H9 (cell line): ENCODE measurements around the gene PPP1R14C. TPM values are rescaled to one million over a fixed set of nuclear protein-coding genes. Genes with fewer than 3 reads are reported as not detected.
"Not testable (repeated sequence)": the region's sequence is repeated elsewhere in the genome, so short reads cannot be mapped to it uniquely, and the experiment has no call there.

Experiments
- DNase-seq: peaks from one replicate; pipeline ENCODE4 v3.0.0-alpha.2; 2017
- H2AFZ ChIP-seq: one replicate; pipeline ENCODE4 v1.6.1; 2013; ENCODE audit warnings: mild to moderate bottlenecking, low read length, control low read depth, moderate library complexity
- H2AK5ac ChIP-seq: 2 replicates; pipeline ENCODE4 v1.6.1; 2013; ENCODE audit warnings: low read length, control low read depth, mixed read lengths; ENCODE audit not compliant: insufficient read length
- H2BK120ac ChIP-seq: one replicate; pipeline ENCODE4 v1.6.1; 2013; ENCODE audit warnings: low read depth, mild to moderate bottlenecking, low read length, control low read depth, inconsistent platforms; ENCODE audit not compliant: poor library complexity, severe bottlenecking
- H2BK12ac ChIP-seq: 2 replicates; pipeline ENCODE4 v1.6.1; 2013; ENCODE audit warnings: low read length, control low read depth, mixed read lengths, low read depth; ENCODE audit not compliant: insufficient read length
- H2BK15ac ChIP-seq: 2 replicates; pipeline ENCODE4 v1.6.1; 2013; ENCODE audit warnings: low read depth, low read length, control low read depth
- H2BK20ac ChIP-seq: one replicate; pipeline ENCODE4 v1.6.1; 2013; ENCODE audit warnings: low read depth, mild to moderate bottlenecking, low read length, control low read depth, inconsistent platforms; ENCODE audit not compliant: poor library complexity, severe bottlenecking
- H2BK5ac ChIP-seq: 2 replicates; pipeline ENCODE4 v1.6.1; 2013; ENCODE audit warnings: low read length, control low read depth, mixed read lengths; ENCODE audit not compliant: insufficient read length
- H3K14ac ChIP-seq: 2 replicates; pipeline ENCODE4 v1.6.1; 2013; ENCODE audit warnings: low read length, control low read depth; ENCODE audit not compliant: insufficient read depth
- H3K18ac ChIP-seq: 2 replicates; pipeline ENCODE4 v1.6.1; 2013; ENCODE audit warnings: low read depth, mild to moderate bottlenecking, mixed read lengths, low read length, control low read depth; ENCODE audit not compliant: insufficient read length
- H3K23ac ChIP-seq: 2 replicates; pipeline ENCODE4 v1.6.1; 2013; ENCODE audit warnings: low read length, control low read depth, mixed read lengths, low read depth; ENCODE audit not compliant: insufficient read length
- H3K23me2 ChIP-seq: 2 replicates; pipeline ENCODE4 v1.6.1; 2013; ENCODE audit warnings: low read depth, mild to moderate bottlenecking, mixed read lengths, low read length, control low read depth; ENCODE audit not compliant: insufficient read length, poor library complexity, severe bottlenecking
- H3K27ac ChIP-seq: 2 replicates; pipeline ENCODE4 v1.5.1; 2013; ENCODE audit warnings: low read length, control low read depth, mixed read lengths, low read depth; ENCODE audit not compliant: insufficient read length
- H3K27me3 ChIP-seq: 2 replicates; pipeline ENCODE4 v1.6.1; 2013; ENCODE audit warnings: low read length, control low read depth, inconsistent platforms; ENCODE audit not compliant: insufficient read depth
- H3K4ac ChIP-seq: 2 replicates; pipeline ENCODE4 v1.6.1; 2013; ENCODE audit warnings: low read depth, mild to moderate bottlenecking, control low read depth, inconsistent platforms, low read length, moderate library complexity
- H3K4me1 ChIP-seq: 2 replicates; pipeline ENCODE4 v1.6.1; 2013; ENCODE audit warnings: low read length, control low read depth, inconsistent platforms; ENCODE audit not compliant: insufficient read depth
- H3K4me2 ChIP-seq: 2 replicates; pipeline ENCODE4 v1.6.1; 2013; ENCODE audit warnings: low read length, control low read depth, mixed read lengths; ENCODE audit not compliant: insufficient read length, insufficient read depth
- H3K56ac ChIP-seq: 2 replicates; pipeline ENCODE4 v1.6.1; 2013; ENCODE audit warnings: low read depth, mild to moderate bottlenecking, mixed read lengths, low read length, control low read depth; ENCODE audit not compliant: insufficient read length
- H3K79me1 ChIP-seq: 2 replicates; pipeline ENCODE4 v1.6.1; 2013; ENCODE audit warnings: low read depth, mild to moderate bottlenecking, moderate library complexity, low read length, control low read depth, inconsistent platforms; ENCODE audit not compliant: insufficient read depth, poor library complexity, severe bottlenecking
- H3K79me2 ChIP-seq: 2 replicates; pipeline ENCODE4 v1.6.1; 2013; ENCODE audit warnings: low read length, control low read depth, inconsistent platforms; ENCODE audit not compliant: insufficient read depth
- H3K9ac ChIP-seq: 2 replicates; pipeline ENCODE4 v1.6.1; 2013; ENCODE audit warnings: low read length, control low read depth, mixed read lengths; ENCODE audit not compliant: insufficient read length; ENCODE audit errors: extremely low read depth
- H3K9me3 ChIP-seq: one replicate; pipeline ENCODE4 v1.6.1; 2013; ENCODE audit warnings: low read depth, low read length, inconsistent platforms; ENCODE audit not compliant: control insufficient read depth
- H3T11ph ChIP-seq: one replicate; pipeline ENCODE4 v1.6.1; 2013; ENCODE audit warnings: mild to moderate bottlenecking, low read length, control low read depth, inconsistent platforms
- H4K20me1 ChIP-seq: one replicate; pipeline ENCODE4 v1.6.1; 2013; ENCODE audit not compliant: control insufficient read depth, insufficient read length, insufficient read depth
- H4K5ac ChIP-seq: 2 replicates; pipeline ENCODE4 v1.6.1; 2013; ENCODE audit warnings: low read depth, mild to moderate bottlenecking, mixed read lengths, low read length, control low read depth; ENCODE audit not compliant: insufficient read length
- H4K8ac ChIP-seq: replicated peaks from 2 replicates; pipeline ENCODE4 v1.6.1; 2013; ENCODE audit warnings: low read length, control low read depth, mixed read lengths, low read depth; ENCODE audit not compliant: insufficient read length
- H4K91ac ChIP-seq: 2 replicates; pipeline ENCODE4 v1.6.1; 2013; ENCODE audit warnings: low read depth, mild to moderate bottlenecking, moderate library complexity, mixed read lengths, low read length, control low read depth; ENCODE audit not compliant: insufficient read length
- H3K27ac Mint-ChIP-seq, 3 experiments: 2 replicates in 2 of 3; 3 replicates in 1 of 3; pipeline ENCODE4 v1.8.0; 2020 to 2021; ENCODE audit warnings: mixed read lengths in 3 of 3, mild to moderate bottlenecking in 1 of 3, moderate library complexity in 1 of 3
- H3K27me3 Mint-ChIP-seq: 2 replicates; pipeline ENCODE4 v1.8.0; 2021; ENCODE audit warnings: low read depth, mild to moderate bottlenecking, moderate library complexity, mixed read lengths
- H3K36me3 Mint-ChIP-seq, 3 experiments: 2 replicates in 2 of 3; 3 replicates in 1 of 3; pipeline ENCODE4 v1.8.0; 2020 to 2021; ENCODE audit warnings: low read depth in 3 of 3, mixed read lengths in 3 of 3; ENCODE audit not compliant: insufficient read depth in 1 of 3
- H3K4me1 Mint-ChIP-seq, 2 experiments: 2 replicates each; pipeline ENCODE4 v1.8.0; 2020; ENCODE audit warnings: mixed read lengths in 2 of 2
- H3K4me3 Mint-ChIP-seq, 2 experiments: 2 replicates in 1 of 2; 3 replicates in 1 of 2; pipeline ENCODE4 v1.8.0; 2020 to 2021; ENCODE audit warnings: mild to moderate bottlenecking in 2 of 2, mixed read lengths in 2 of 2, moderate library complexity in 1 of 2
- H3K9me3 Mint-ChIP-seq, 2 experiments: 2 replicates in 1 of 2; 3 replicates in 1 of 2; pipeline ENCODE4 v1.8.0; 2020; ENCODE audit warnings: mild to moderate bottlenecking in 2 of 2, mixed read lengths in 2 of 2, moderate library complexity in 1 of 2
- WGBS: extraction: QIAGEN DNeasy Blood & Tissue Kit; methylation state at CpG from one replicate; pipeline ENCODE4 v1.1.7; 2013; ENCODE audit warnings: missing lambda C conversion rate, low lambda C conversion rate, mixed read lengths; ENCODE audit not compliant: insufficient read length; ENCODE audit errors: extremely low coverage; 5-methylcytosine and 5-hydroxymethylcytosine counted together
- total RNA-seq: library from RNA; stranded (reverse); gene quantifications from 2 replicates; pipeline ENCODE4 v1.2.1, GENCODE V29; 2021
- TF ChIP-seq, protein P1 (sequence below): fragments of 200-600 bp; sonication (generic); conservative IDR thresholded peaks from 3 replicates; pipeline ENCODE4 v1.8.0; 2021; ENCODE audit warnings: antibody characterized with exemption, mild to moderate bottlenecking

PPP1R14C gene
- total RNA-seq, 1 experiment from 2014 or later: 0.37 TPM

DNA sequence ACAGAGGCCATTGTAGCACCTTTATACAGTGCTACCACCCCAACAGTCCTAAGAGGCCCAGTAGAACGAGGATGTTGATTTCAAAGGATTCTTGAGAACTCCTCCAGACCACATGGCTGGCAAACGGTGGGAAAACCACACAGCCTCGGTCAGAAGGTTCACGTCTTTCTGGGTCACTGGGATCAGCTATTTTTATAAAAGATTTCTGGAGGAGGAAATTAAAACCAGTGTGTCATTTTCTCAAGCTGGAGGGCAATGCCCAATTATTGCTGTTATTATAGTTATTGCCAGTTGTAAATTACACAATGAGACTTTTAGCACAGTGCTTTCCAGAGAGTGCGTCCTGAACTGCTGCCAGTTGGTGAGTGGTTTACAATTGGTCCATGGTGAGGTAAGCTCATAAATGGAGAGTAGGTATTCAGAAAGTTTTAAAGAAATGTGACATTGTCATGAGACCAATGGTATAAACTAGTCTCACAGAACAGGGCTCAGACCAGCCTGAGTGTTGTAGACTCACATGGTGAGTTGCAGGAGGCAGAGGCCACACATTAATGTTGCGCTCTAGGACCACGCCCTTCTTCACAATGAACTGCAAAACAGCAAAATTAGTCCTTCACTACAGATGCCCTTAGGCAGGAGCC is 8.4 kb upstream of the PPP1R14C start:
- WGBS: no CpG with 5 or more reads among the region's 7 CpGs
- Histone ChIP-seq H4K20me1 (no peaks in the 10 kb centered on the region), H2BK12ac (no peak overlapping the region), H3K9ac (no peak overlapping the region), H2BK20ac (no peak overlapping the region), H3K27me3 (no peaks in the 10 kb centered on the region), H3K4me1 (no peaks in the 10 kb centered on the region), H3T11ph (no peak overlapping the region), H3K14ac (no peak overlapping the region), H3K79me2 (no peaks in the 10 kb centered on the region), H3K9me3 (no peaks in the 10 kb centered on the region), H3K79me1 (no peaks in the 10 kb centered on the region), H2BK5ac (no peak overlapping the region), H3K27ac (no peak overlapping the region), H3K23ac (no peak overlapping the region), H4K91ac (no peak overlapping the region), H4K5ac (no peak overlapping the region), H3K56ac (no peak overlapping the region), H2AK5ac (no peak overlapping the region), H4K8ac (no peak overlapping the region), H3K18ac (no peak overlapping the region), H2BK120ac (no peak overlapping the region), H3K23me2 (no peaks in the 10 kb centered on the region), H2AFZ (no peak overlapping the region), H3K4ac (no peak overlapping the region), H3K4me2 (no peak overlapping the region), H2BK15ac (no peak overlapping the region)
- Mint-ChIP-seq H3K4me1 (peaks cover 4 to 6% of the 10 kb centered on the region in 2 experiments; a peak in 3 of 4 replicates), H3K36me3 (no peaks in the 10 kb centered on the region), H3K9me3 (no peaks in the 10 kb centered on the region), H3K4me3 (no peak overlapping the region), H3K27me3 (peaks cover 27% of the 10 kb centered on the region), H3K27ac (no peak overlapping the region; a peak in 1 of 7 replicates)
- DNase-seq: no peak
- TF ChIP-seq, protein P1, sequence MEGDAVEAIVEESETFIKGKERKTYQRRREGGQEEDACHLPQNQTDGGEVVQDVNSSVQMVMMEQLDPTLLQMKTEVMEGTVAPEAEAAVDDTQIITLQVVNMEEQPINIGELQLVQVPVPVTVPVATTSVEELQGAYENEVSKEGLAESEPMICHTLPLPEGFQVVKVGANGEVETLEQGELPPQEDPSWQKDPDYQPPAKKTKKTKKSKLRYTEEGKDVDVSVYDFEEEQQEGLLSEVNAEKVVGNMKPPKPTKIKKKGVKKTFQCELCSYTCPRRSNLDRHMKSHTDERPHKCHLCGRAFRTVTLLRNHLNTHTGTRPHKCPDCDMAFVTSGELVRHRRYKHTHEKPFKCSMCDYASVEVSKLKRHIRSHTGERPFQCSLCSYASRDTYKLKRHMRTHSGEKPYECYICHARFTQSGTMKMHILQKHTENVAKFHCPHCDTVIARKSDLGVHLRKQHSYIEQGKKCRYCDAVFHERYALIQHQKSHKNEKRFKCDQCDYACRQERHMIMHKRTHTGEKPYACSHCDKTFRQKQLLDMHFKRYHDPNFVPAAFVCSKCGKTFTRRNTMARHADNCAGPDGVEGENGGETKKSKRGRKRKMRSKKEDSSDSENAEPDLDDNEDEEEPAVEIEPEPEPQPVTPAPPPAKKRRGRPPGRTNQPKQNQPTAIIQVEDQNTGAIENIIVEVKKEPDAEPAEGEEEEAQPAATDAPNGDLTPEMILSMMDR: no peak

DNA sequence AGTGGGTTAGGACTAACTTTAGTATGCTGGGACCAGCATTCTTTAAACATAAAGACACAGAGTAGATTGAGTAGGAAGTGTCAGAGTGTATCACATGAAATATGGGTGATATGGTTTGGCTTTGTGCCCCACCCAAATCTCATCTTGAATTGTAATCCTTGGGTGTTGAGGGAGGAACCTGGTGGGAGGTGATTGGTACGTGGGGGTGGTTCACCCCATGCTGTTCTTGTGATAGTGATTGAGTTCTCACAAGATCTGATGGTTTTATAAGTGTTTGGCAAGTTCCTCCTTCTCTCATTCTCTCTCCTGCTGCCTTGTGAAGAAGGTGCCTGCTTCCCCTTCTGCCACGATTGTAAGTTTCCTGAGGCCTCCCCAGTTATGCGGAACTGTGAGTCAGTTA is 5.1 kb upstream of the PPP1R14C start:
- not testable (repeated sequence) for H2BK15ac ChIP-seq, H3K4me1 ChIP-seq, H3K27ac Mint-ChIP-seq, H3K23me2 ChIP-seq, H2BK20ac ChIP-seq, H3K56ac ChIP-seq, H3K4ac ChIP-seq, H2AFZ ChIP-seq, H4K20me1 ChIP-seq, H2AK5ac ChIP-seq, H3T11ph ChIP-seq, H3K9me3 Mint-ChIP-seq, H3K14ac ChIP-seq, H3K9me3 ChIP-seq, H3K36me3 Mint-ChIP-seq, H4K5ac ChIP-seq, H3K79me1 ChIP-seq, H2BK120ac ChIP-seq, H2BK12ac ChIP-seq, H3K4me2 ChIP-seq, H2BK5ac ChIP-seq, H4K91ac ChIP-seq, H3K18ac ChIP-seq, H3K9ac ChIP-seq, H3K4me3 Mint-ChIP-seq, H4K8ac ChIP-seq, H3K27ac ChIP-seq, DNase-seq, H3K23ac ChIP-seq, H3K79me2 ChIP-seq
- H3K4me1 Mint-ChIP-seq: peaks cover 9 to 11% of the 10 kb centered on the region in 2 experiments
- no CpG with 5 or more reads among the region's 3 CpGs for WGBS
- H3K27me3 ChIP-seq: peaks cover 13% of the 10 kb centered on the region; the same call in 1 of the 2 replicates
- H3K27me3 Mint-ChIP-seq: peaks cover 56% of the 10 kb centered on the region
